Measurements from ENCODE around the gene ISY1. TPM values are rescaled to one million over a fixed set of nuclear protein-coding genes. Genes with fewer than 3 reads are reported as not detected.

Gene ISY1
- total and polyA plus RNA-seq, 2 donors (not counting 1 experiment from before 2014, with no cell fraction given): 26.4 to 49.6 TPM

GRCh38 chr3:129121792-129122411 is 39.0 kb downstream of the ISY1 start, which contains the start of gene RAB43:
Gene RAB43, minus strand, starts transcription at chr3:129121804. Its CDS starts 315 bp downstream, at chr3:129121489.
- Histone ChIP-seq H3K4me3 (ENCODE audit: control extremely low read depth in 1 of 5, extremely low read depth in 1 of 5, insufficient read depth in 1 of 5, low read depth in 2 of 5, low read length in 4 of 5) (peak within 1 kb of the TSS; percentile 68 to 81 (median 76)), H3K9ac (ENCODE audit: low read length) (peak within 1 kb of the TSS; percentile 80), H2AFZ (ENCODE audit: insufficient read depth, low read depth, low read length, poor library complexity, severe bottlenecking) (peak within 1 kb of the TSS; percentile 70), H3K27me3 (replicated peaks in 1 of 4; ENCODE audit: control extremely low read depth in 1 of 4, control insufficient read depth in 3 of 4, insufficient read depth in 4 of 4, low read length in 3 of 4) (no peaks in the 10 kb centered on the region), H3K79me2 (ENCODE audit: control insufficient read depth, insufficient read depth, low read length) (peaks cover 28% of the 10 kb centered on the region), H3K4me1 (ENCODE audit: control insufficient read depth in 2 of 2, insufficient read depth in 2 of 2, low read length in 2 of 2) (peaks cover 42% of the 10 kb centered on the region in 2 donors), H3K4me2 (replicated peaks; ENCODE audit: low read depth, low read length, poor library complexity, severe bottlenecking) (peak within 1 kb of the TSS; percentile 98), H3K27ac (ENCODE audit: low read length in 2 of 2) (peak within 1 kb of the TSS; percentile 57 to 61), H4K20me1 (ENCODE audit: control insufficient read depth, insufficient read depth, low read length, poor library complexity, severe bottlenecking) (peaks cover 26% of the 10 kb centered on the region), H3K9me3 (ENCODE audit: control extremely low read depth in 1 of 3, control insufficient read depth in 2 of 3, insufficient read depth in 1 of 3, low read length in 2 of 3) (no peaks in the 10 kb centered on the region), H3K36me3 (replicated peaks in 1 of 2; ENCODE audit: control extremely low read depth in 1 of 2, control insufficient read depth in 1 of 2, extremely low read depth in 1 of 2, insufficient read depth in 2 of 2, low read length in 1 of 2) (peaks cover 4% of the 10 kb centered on the region in 2 experiments)
- H3K27ac Mint-ChIP-seq: peak within 1 kb of the TSS; percentile 84
- POLR2A ChIA-PET: interaction anchor here (0.6 to 1.8 kb wide), 10 partner anchors 11 to 971 kb away, joined by 3 to 7 read pairs (median 4); partner anchors contain the start of gene CNBP
- no peaks in the 10 kb centered on the region for H3K9me3 Mint-ChIP-seq (ENCODE audit: insufficient read depth)
- TF ChIP-seq EZH2 (IDR thresholded peaks at IDR 0.05; ENCODE audit: borderline replicate concordance, insufficient read depth, low read depth, low read length, poor library complexity, severe bottlenecking) (no peak), CTCF (IDR thresholded peaks at IDR 0.05) (no peak)
- DNase-seq (peak; percentile 89), ATAC-seq (ENCODE audit: low read depth) (peak; percentile 73)
- H3K27me3 Mint-ChIP-seq: no peaks in the 10 kb centered on the region
- peak within 1 kb of the TSS; percentile 88 for H3K4me3 Mint-ChIP-seq
- CTCF ChIA-PET: interaction anchor here (1.0 to 4.3 kb wide), 8 partner anchors 41 to 151 kb away, joined by 3 to 32 read pairs (median 4); partner anchors contain the start of gene COPG1
- intact Hi-C loops (cut with micrococcal nuclease): loop anchor here (2.0 to 5.0 kb wide), 4 partner anchors 95 to 455 kb away; partner anchors contain the start of gene COPG1
- 11% methylated on average over 49 of the region's 60 CpGs for WGBS (ENCODE audit: insufficient coverage)
- peaks cover 47% of the 10 kb centered on the region for H3K4me1 Mint-ChIP-seq

Measured in B cell (primary cell).